ENCODE results near the gene CALY.

CALY gene

DNA sequence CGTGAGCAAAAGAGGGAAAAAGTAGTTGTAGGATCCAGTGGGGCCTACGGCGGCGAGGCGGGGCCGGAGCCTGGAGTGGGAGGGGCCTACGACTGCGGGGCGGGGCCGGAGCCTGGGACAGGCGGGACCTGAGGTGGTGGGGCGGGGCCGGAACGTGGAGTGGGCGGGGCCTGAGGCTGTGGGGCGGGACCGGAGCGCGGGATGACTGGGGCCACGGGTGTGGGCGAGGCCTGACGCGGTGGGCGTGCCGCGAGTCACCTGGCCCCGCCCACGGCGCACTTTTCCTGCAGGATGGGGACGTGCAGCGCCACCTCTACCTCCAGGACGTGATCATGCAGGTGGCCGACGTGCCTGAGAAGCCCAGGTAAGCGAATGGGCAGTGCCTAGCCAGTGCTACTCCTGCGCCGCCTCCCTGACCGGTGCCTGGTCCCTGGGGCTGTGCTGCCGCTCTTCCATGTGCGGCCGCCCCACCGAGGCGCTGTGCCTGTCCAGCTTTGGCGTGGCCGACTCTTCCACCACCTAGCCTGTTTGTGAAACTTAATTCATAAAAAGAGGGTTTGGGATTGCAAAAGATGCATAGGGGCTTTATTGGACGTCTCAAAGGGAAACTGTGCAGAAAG lies 27.5 kb downstream of the CALY start:
- DNase-seq = peak; percentile 87

DNA sequence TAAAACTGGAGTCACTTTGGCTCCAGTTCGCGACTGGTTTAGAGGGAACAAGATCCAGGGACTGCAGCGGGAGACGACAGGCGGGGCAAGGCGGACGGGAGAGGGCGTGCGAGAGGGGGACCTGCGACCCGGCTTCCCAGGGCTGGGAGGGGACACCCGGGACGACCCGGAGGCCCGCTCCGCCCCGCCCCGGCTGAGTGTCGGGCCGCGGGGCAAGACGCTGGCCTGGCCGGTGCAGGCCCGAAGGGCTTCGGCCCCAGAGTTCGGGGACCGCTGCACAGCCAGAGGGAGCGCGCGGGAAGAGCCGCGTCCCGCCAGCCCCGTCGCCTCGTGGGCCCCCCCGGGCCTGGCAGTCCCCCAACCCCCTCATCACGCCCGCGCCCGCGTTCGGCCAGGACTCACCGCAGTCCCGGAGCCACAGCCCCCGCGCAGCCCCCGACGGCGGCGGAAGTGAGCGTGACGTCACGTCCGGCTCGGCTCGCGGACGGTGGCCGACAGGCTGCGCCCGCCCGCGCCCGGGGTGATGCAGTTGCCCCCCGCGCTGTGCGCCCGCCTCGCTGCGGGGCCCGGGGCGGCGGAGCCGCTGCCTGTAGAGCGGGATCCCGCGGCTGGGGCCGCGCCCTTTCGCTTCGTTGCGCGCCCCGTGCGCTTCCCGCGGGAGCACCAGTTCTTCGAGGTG lies 28.1 kb downstream of the CALY start, which contains the start of the genes TUBGCP2 and ZNF511:
Gene TUBGCP2, minus strand, starts transcription at position 452 of the 679 bp plus-strand sequence. CDS start 5,931 bp downstream, outside the sequence.
Gene ZNF511, plus strand, starts transcription at position 494 of the 679 bp plus-strand sequence. Its CDS starts 30 bp downstream, at position 524.
- DNase-seq = peak; percentile 81

DNA sequence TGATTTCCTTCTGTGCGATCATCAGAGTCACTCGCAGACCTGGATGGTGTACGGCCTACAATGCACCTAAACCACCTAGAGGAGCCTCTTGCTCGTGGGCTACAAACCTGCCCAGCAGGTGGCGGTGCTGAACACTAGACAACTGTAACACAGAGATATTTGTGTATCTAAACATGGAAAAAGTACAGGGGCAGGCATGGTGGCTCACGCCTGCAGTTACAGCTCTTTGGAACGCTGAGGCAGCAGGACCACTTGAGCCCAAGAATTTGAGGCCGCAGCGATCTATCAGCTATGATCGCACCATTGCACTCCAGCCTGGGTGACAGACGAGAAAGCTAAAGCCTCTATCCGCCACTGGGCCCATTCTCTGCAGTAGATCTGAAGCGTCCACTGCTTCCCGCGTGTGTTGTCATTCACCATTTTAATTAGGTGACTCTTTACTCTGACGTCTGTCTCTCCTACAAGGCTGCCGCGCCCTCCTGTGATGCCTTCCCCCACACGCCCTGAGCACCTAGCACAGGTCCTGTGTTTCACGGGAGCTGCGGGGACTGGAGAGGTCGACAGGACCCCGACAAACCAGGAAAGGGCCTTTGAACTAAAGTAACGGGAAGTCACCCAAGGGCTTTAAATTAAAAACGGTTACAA lies 28.8 kb downstream of the CALY start:
- peak; percentile 59 for DNase-seq

DNA sequence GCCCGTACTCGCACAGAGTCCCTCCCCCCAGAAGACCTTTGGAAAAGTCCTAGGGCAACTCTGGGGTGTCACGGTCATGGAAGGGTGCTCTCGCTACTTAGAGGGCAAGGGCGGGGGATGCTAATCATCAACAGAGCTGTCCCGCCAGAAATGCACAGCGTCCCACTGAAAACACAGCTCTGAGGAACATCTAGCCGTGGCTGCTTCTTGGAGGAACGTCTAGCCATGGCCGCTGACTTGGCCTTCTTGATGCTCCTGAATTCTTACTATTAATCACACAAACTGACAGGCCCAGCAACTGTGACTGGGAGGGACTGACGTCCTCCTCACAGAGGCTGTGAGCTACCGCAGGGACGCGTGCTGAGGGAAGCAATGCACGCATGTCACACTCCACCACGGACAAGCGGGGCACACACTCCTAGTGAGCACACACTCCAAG lies 29.7 kb downstream of the CALY start:
- DNase-seq = no peak

DNA sequence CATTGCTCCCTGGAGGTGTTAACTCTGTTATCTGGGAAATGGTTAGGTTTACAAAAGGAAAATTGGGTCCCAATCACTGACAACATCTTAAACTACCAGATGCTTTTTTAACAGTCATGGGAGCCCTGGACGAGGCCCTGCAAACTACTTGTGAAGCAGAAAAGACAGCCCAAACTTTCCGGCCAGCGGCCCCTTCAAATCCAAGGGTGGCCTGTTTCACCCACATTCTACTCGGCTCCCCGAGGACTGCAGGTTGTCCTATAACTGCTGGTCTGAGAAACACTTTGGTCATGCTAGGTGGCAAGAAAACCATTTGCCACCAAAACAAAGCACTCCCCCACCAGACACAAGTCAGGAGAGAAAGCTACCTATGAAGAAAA lies 30.6 kb downstream of the CALY start:
- DNase-seq = no peak

DNA sequence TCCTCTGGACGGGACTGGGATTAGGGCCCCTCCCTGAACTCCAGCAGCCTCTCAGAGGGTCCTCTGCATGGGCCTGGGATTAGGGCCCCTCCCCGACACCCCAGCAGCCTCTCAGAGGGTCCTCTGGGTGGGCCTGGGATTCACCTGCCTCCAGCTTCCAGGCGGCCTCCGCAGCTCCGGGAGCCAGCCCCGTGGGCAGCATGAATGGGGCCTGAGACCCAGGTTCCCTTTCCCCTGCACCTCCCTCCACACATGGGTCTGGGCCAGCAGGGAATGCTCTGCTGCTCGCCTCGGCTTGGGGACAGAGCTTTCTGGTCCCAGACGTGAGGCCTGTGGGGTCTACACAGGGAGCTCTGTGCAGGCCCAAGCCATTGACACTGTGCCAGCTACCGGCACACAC lies 33.5 kb downstream of the CALY start:
- no peak for DNase-seq

DNA sequence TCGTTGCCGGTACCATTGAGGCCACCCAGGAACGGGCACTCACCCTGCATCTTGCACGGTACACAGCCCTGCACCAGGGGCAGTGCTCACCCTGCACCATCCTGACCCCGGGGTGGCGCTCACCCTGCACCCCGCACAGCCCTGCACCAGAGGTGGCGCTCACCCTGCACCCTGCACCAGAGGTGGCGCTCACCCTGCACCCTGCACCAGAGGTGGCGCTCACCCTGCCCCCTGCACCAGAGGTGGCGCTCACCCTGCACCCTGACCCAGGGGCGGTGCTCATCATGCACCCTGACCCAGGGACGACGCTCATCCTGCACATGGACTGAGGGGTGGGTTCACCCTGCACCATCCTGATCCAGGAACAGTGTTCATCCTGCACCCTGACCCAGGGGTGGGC lies 34.5 kb downstream of the CALY start:
- no peak for DNase-seq

DNA sequence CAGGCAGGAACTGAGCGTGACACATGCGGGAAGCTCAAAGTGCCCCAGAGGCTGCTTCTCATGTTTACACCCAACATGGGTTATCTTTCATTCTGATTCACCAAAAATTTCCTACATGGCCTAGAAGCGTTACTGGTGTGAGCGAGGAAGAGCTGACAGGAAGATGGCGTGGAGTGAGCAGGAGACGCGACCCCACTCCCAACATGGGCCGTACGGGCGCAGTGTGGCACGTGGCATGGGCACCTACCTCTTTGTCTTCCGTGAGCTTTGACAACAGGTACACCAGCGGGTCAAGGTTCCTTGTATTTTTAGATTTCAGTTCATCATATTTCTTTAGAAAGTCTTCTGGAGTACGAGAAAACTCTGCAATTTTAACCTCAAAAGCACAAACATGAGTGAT lies 37.0 kb downstream of the CALY start:
- DNase-seq = no peak

DNA sequence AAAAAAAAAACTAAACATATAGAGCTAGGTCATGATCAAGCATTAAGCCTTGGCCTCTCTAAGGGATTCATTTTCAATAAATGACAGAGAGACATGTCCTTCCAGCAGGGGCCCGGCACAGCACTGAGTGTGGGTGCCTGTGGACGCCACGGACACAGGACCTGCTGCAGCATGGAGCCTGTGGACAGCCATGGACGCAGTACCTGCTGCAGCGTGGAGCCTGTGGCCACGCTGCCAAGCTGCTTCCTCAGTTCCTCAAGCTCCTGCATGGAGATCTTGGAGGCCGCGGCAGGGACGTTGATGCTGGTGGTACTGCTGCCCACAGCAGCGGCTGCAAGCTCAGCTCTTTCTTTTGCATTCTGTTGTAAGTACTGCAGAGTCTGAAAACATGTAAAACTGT lies 37.5 kb downstream of the CALY start:
- DNase-seq = no peak

DNA sequence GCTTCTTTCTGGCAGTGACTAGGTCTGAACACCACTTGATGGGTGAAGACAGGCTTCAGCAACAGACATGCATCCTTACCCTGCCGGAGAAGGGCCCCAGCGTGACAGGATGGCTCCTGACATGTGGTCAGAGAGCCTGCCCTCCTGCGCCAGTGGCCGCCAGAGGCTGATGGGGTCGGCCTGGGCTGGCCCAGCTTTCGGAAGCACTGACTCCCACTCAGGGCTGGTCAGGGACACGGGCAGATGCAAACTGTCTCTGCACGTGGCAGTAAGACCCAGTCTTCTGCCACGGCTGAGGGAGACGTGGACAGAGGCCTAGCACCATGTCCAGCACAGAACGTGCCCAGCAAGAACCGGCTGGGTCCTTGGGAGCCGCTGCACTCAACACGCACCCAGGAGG lies 38.2 kb downstream of the CALY start:
- DNase-seq = no peak

DNA sequence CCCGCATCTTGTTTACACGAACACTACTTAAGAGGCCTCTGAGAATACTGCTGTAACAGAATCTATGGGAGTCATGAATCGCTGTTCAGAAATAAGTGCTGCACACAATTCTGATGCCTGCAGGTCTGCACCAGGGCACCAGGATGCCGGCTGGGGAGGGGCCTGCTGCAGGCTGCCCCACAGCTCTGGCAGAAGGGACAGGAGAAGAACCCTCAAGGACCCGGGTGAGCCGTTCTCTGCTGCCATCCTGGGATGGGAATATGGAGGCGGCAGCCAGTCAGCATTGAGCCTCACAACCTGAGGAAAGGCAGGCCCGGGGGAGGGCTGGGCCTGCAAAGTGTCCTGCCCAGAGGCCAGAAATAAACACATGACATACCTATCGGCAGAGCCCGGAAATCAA lies 39.2 kb downstream of the CALY start:
- DNase-seq = no peak

DNA sequence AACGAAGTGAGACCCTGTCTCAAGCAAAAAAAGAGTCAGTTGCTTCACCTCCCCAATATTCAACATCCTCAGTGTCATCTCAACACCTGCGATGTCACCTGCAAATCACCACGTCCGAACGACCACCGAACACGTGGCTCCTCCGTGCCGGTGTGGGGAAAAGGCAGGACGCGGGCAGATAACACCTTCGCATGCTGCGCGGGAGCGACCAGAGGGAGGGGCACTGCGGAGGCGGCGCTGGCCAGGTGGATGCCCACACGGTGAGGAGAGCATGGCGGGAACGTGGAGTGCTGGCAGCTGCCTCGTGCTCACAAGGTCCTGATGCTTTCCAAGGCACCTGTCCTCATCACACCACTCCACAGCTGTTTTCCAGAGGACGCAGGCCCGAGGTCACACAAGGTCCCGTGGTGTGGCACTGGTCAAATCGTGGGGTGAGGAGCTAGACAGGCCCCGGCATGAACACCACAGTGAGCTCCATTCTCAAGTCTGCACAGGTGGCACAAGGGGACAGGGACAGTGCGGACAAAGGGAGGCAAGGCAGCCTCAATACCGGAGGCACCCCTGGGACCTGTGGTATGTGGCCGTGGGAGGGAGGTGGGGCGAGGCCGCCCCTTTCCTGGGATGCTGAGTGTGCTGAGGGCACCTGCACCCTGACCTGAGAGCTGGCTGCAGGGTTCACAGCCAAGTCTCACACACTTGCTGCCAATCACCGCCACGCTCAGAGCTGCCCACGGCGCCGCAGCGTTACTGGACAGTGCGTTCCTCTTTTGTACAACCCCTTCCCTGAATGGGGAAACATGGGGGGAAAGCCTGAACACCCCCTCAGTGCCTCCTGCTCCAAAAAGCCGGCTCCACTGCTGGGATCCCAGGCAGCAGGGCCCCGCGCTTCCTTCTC lies 41.0 kb downstream of the CALY start:
- DNase-seq = no peak

DNA sequence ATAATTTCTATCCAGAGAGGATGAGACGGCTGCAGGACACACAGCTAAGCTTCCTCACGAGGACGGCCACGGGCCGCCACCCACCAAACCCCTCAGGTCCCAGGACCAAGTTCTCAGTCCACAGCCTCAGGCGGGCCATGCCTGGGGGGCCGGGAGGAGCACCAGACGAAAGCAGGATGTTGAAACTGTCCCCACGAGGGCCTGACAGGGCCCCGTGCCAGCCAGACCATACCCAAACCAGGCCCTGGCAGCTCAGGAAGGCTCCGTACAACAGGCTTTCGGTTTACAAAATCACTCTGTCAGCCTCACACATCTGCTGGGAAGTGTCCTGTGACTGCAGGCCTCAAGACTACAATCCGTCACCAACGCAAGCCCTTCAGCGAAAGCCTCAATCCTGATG lies 42.5 kb downstream of the CALY start:
- no peak for DNase-seq

DNA sequence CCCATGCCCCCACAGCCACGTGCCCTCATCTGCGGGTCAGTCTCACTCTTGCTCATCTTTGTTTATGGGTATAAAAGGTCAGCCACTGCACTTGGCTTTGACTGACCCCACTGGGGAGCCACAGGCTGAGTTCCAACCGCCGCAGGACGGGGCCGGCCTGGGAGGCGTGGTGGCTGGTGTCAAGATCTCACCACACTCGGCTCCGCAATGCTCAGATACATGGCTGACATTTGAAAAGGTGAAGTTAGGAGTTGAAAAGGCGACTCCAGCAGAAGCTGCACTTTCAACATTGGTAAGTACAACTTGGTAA lies 42.9 kb downstream of the CALY start:
- no peak for DNase-seq

DNA sequence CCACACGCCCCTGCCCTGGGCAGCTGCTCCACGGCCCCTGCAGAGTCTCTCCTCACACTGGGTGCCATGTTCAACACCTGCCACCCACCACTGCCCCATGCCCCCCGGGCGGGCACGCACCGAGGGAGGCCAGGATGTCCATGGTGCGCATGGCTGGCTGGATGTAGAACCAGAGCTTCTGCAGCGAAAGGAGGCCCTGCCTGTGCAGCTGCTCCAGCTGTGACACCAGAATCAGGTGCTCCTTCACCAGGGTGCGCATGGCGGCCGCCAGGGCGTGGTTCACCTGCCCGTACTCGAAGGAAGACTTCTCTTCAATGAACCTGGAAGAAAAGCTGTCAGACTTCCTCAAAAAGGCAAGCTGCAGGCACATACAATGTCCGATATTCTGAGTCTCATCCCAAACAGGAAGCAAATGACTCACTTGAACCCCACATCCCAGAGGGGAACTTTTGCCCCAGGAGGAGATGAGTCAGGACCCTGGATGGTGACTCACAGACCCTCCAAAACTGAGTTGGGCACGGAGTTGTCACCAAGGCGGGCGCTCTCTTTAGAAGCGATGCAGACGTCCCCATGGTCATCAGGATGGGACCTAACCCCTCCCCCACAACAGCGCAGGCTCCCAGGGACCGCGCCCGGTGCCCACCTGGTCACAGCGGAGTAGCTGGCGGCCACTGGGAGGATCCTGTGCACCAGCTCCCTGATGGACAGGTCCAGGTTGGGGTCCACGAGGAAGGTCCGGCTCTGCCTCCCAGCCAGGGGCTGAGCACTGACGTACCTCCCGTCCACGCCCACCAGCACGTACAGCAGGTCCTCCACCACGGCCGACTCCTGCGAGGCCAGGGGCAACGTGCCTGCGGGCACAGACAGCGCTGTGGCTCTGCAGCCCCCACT lies 43.5 kb downstream of the CALY start:
- peak; percentile 94 for DNase-seq

DNA sequence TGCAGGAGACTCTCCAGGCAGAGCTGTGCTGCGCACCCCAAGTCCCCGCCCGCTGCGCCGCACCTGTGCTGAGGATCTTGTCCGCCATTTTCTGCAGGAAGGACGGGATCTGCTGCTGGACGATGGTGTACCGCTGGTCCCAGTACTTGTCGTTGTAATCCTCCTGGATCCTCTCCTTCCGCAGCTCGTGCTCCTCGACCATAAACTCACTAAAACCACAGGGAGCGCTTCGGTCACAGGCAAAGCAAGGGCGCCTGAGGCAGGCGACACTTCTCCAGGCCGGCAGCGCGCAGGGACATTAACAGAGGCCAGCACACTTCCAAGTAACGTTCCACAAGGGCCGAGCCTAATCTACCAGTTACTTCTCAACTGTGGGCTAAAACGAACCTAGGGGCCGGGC lies 46.9 kb downstream of the CALY start:
- DNase-seq = no peak

DNA sequence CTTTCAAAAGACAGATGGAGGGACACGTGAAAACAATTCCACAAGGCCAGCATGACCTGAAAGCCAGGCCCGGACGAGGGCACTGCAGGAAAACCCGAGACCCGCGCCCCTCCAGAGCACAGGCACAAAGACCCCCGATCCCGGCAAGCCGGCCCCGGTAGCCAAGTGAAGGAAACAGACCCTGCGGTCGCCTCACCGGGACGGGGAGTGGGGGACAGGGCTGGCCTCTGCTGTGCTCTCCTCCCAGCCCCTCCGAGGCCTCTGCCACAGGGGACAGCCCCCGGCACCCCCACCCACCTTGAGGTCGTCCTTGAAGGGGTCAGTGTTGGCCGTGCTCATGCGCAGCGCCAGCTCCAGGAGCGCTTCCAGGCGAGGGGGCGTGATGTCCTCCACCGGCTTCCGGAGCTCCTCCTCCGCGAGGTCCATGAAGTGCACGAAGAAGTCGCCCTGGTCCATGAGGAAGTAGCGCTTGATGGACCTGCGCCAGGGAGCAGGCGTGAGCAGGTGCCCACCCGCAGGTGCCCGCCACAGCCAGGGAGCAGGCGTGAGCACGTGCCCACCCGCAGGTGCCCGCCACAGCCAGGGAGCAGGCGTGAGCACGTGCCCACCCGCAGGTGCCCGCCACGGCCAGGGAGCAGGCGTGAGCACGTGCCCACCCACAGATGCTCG lies 48.7 kb downstream of the CALY start:
- no peak for DNase-seq

DNA sequence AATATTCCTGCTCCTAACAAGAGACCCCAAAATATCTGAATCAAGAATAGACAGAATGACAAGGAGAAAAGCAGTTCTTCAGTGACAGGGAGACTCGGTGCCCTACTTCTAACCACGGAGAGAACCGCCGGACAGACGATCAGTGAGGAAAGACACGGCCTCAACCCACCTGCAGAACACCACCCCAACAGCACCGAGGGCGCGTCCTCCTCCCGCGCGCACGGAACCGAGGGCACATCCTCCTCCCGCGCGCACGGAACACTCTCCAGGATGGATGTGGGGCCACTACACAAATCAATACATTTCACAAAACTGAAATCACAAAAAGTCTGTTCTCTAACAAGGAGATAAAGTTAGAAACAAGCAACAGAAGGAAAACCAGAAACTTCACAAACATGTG lies 50.3 kb downstream of the CALY start:
- no peak for DNase-seq

DNA sequence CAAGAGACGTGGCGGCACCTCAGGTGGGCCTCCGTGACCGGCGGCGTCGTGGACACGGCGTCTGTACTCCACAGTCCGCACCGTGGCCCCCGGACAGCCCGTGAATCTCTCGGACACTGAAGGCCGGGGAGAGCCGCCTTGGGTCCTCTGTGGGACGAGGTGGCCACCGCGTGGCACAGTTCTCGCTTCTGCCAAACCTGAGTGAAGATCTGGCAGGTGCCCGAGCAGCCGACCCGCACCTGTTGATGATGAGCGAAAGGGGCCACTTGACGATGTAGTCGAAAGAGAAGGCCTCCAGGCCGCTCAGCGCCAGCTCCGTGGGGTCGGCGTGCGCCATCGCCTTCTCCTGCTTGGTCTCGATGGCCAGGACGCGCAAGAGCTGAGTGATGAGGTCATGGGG lies 51.5 kb downstream of the CALY start:
- no peak for DNase-seq

DNA sequence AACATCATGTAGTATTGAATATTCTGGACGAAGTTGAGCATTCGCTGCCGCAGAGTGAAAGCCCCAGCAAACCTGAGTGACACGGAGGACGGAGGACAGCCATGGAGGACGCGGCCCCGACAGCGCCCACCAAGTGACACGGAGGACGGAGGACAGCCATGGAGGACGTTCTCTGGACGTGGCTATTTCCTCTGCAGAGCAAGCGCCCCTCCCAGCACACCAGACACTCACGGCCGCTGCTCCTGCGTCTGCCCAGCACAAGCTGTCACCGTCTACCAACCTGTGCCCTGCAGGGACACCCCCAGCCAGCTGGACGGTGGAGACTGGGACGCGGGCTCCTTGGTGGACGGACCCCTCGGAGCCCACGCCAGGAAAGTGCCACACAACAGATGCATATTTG lies 52.8 kb downstream of the CALY start:
- DNase-seq = no peak

DNA sequence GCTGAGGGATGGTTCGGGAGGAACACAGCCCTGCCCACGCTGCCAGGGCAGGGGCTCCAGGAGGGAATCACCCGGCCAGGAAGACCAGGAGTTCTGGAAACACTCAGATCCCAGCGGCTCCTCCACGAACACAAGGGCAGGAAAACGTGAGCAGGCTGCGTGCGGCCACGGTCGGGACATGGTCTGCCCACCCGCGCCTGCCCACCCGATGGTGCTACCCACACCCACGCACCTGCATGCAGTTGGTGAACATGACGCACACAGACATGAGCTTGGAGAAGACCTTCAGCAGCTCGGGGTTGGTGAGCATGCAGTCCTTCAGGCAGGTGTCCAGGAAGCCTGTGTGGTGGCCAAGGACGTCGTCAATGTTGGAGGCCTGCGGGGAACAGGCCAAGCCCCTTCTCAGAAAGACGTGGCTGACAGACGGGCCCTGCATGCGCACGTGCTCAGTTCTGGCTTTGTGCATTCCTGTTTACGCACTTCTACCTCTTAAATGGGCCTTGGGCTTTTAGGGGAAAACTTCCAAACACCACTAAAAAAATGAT lies 53.8 kb downstream of the CALY start:
- no peak for DNase-seq
